T-helper 9 cell (primary cell): ENCODE results near the gene DKK2.

Experiments
- DNase-seq: peaks from one replicate; pipeline ENCODE4 v3.0.0-alpha.2; 2020

The DKK2 gene

DNA sequence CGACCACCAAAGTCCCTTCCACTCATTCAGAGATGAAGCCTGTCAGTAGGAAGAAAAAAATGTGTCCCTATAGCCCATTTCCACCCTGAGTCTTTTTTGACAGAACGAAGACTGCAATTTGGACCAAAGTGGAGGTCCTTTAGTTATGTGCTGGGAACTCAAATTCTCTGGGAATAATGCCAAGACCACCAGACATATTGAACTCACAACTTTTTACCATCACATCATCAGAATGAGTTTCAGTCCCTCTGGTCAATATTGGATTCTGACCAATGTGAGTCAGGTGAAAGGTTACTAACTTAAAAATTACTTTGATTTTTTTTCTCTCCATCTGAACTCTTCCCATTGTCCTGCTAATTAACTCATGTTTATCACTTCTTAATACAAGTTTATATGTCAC lies 128.9 kb downstream of the DKK2 start:
- no peak for DNase-seq

- DNase-seq, result no peak
These were observed 129.4 kb downstream of the DKK2 start for GRCh38 chr4:106906728-106907127.

DNA sequence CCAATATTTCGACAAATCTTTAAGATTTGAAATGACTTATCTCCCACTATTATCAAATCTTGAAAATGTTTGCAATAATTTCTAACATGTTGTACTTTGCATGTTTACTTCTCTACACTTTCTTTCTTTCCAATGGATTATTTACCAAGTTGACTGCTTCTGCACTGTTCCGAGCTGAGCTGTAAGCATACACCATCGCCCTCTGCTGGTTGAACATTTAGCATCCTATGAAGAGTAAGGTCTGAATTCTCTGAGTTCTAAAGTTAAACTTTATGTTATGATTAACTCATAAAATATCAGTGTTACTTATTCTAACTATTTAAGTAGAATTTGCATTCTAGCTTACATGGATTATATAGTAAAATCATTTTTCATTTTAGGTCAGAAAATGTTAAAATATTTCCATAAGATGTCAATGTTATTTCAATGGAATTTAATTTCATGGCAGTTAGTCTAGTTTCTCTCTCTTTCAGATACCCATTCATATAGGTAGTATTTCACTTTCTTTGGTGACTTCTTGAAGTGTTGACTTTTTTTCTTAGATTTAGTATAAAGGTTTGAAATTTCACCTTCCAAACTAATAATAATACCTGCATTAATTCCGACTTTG lies 137.4 kb downstream of the DKK2 start:
- DNase-seq, result no peak

- no peak for DNase-seq
These were observed 142.2 kb downstream of the DKK2 start for GRCh38 chr4:106893903-106894302.

DNA sequence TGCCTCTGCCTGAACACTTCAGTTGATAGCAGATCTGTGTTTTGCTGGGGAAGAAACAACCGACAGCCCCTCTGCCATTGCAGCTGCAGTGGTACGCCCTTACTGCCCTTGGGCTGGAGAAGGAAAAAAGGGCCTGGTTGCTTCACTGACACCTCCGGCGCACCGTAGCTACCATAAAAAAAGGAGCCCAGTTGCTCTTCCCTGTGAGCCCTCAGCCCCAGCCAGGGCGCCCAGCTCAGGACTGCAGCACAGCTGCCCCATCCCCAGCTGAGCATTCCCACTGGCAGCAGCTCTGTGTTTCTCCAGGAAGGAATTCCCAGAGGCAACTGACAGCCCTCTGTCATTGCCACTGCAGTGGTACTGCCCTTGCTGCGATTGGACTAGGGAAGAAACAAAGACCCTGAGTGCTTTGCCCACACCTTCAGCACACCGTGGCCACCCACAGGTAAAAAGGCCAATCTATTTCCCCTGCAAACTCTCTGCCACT lies 142.7 kb downstream of the DKK2 start:
- DNase-seq, result no peak

DNA sequence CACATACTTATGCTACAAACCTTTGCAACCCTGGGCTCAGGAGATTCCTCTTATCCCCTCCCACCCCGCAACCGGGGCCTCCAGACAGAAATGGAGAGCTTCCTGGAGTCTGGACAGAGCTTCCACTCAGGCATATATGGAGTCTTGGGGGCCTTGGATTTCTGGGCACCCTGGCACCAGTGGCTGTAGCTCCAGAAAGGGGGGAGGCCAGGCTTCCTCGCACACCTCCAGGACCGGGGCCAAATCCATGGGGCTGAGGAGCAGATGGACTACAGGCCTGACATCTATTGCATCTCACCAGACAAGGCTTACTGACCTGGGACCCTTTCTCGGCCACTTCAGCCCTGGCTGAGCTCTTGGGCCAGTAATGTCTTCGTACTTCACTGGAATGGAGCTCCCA lies 143.3 kb downstream of the DKK2 start:
- no peak for DNase-seq

GRCh38 chr4:106875340-106875739 lies 160.8 kb downstream of the DKK2 start:
- DNase-seq, result no peak
